Activated T-helper 9 cell treated with anti-CD3 and anti-CD28 coated beads, Interleukin-2, amount 50 U/mL, for 16 hours (primary cell): ENCODE measurements around the gene AFF2.

Source experiments
- DNase-seq: peaks from one replicate; pipeline ENCODE4 v3.0.0-alpha.2; 2020; ENCODE audit warnings: low read depth

The AFF2 gene

GRCh38 chrX:148928811-148929210 is 428.4 kb downstream of the AFF2 start:
- DNase-seq, result no peak

- no peak for DNase-seq
These were observed 429.3 kb downstream of the AFF2 start for GRCh38 chrX:148929686-148930085.

GRCh38 chrX:148930206-148930729 is 429.9 kb downstream of the AFF2 start:
- DNase-seq, result no peak

- DNase-seq, result no peak
These were observed 433.5 kb downstream of the AFF2 start for GRCh38 chrX:148933881-148934280.

GRCh38 chrX:148938348-148938747 is 437.9 kb downstream of the AFF2 start:
- no peak for DNase-seq

- DNase-seq, result no peak
These were observed 440.1 kb downstream of the AFF2 start for GRCh38 chrX:148940411-148940996.

GRCh38 chrX:148942754-148943153 is 442.3 kb downstream of the AFF2 start:
- no peak for DNase-seq

GRCh38 chrX:148947399-148947975 is 447.1 kb downstream of the AFF2 start:
- DNase-seq, result no peak

GRCh38 chrX:148956352-148956751 is 455.9 kb downstream of the AFF2 start:
- DNase-seq, result no peak

GRCh38 chrX:148958901-148959300 is 458.5 kb downstream of the AFF2 start:
- DNase-seq, result no peak

GRCh38 chrX:148960060-148960459 is 459.6 kb downstream of the AFF2 start:
- DNase-seq, result no peak

GRCh38 chrX:148961985-148962384 is 461.6 kb downstream of the AFF2 start:
- no peak for DNase-seq

- no peak for DNase-seq
These were observed 476.4 kb downstream of the AFF2 start for GRCh38 chrX:148976571-148977400.

- DNase-seq, result no peak
These were observed 479.4 kb downstream of the AFF2 start for GRCh38 chrX:148979786-148980185.

- no peak for DNase-seq
These were observed 483.8 kb downstream of the AFF2 start for GRCh38 chrX:148984238-148984637.

- DNase-seq, result no peak
These were observed 491.1 kb downstream of the AFF2 start for GRCh38 chrX:148991502-148991901.

- DNase-seq, result no peak
These were observed 495.2 kb downstream of the AFF2 start for GRCh38 chrX:148995661-148996060.

GRCh38 chrX:149002320-149002719 is 501.9 kb downstream of the AFF2 start:
- DNase-seq, result no peak

GRCh38 chrX:149003863-149004660 is 503.6 kb downstream of the AFF2 start:
- no peak for DNase-seq

GRCh38 chrX:149004936-149005335 is 504.5 kb downstream of the AFF2 start:
- DNase-seq, result no peak

GRCh38 chrX:149006235-149006634 is 505.8 kb downstream of the AFF2 start:
- no peak for DNase-seq

GRCh38 chrX:149007423-149007822 is 507.0 kb downstream of the AFF2 start:
- no peak for DNase-seq
